Inflammatory macrophage (primary cell): ENCODE measurements around the gene PHYHD1.

ENCODE experiments used
- DNase-seq, 2 donors: peaks; one replicate each; pipeline ENCODE4 v3.0.0-alpha.2; 2020 to 2022

PHYHD1 gene

GRCh38 chr9:128986671-128987070, 65.9 kb downstream of the PHYHD1 start:
- no peak for DNase-seq

GRCh38 chr9:128987805-128988204, 67.0 kb downstream of the PHYHD1 start:
- DNase-seq = no peak
